Measurements from ENCODE around the gene SPOCD1. TPM values are rescaled to one million over a fixed set of nuclear protein-coding genes. Genes with fewer than 3 reads are reported as not detected.

Gene SPOCD1
- total RNA-seq, 4 donors from 2014 or later: 0.48 to 0.80 TPM; not detected in 2

- H3K27me3 ChIP-seq: no peaks in the 10 kb centered on the region
- no peak for DNase-seq
- 95 to 100% methylated on average over 1 to 2 of the region's 2 CpGs for WGBS, 2 donors (ENCODE audit: low coverage in 1 of 2)
- peaks cover 0 to 12% (median 5%) of the 10 kb centered on the region in 4 donors for H3K4me1 ChIP-seq
- H3K4me3 ChIP-seq: no peak overlapping the region
- intact Hi-C loops (cut with DNase I; ENCODE audit: low total_unique reads): no loop called here
- TF ChIP-seq CTCF (IDR thresholded peaks at IDR 0.05) (no peak), POLR2A (IDR thresholded peaks at IDR 0.05) (no peak)
- H3K27ac ChIP-seq: no peak overlapping the region
- no peaks in the 10 kb centered on the region for H3K36me3 ChIP-seq
- H3K9me3 ChIP-seq: no peaks in the 10 kb centered on the region
- in situ Hi-C loops (cut with MboI; ENCODE audit: low pct_ligation_motif_present in 1 of 4, low pct_unique_long_range_greater_than_20kb in 1 of 4, low sequenced_read_pairs in 3 of 4): no loop called here
These were observed 43.9 kb upstream of the SPOCD1 start for GRCh38 chr1:31859719-31860118.

- H3K4me1 ChIP-seq: peaks cover 0 to 12% (median 5%) of the 10 kb centered on the region in 4 donors
- H3K4me3 ChIP-seq: no peak overlapping the region
- intact Hi-C loops (cut with DNase I; ENCODE audit: low total_unique reads) (no loop called here), in situ Hi-C loops (cut with MboI; ENCODE audit: low pct_ligation_motif_present in 1 of 4, low pct_unique_long_range_greater_than_20kb in 1 of 4, low sequenced_read_pairs in 3 of 4) (no loop called here)
- no peak for DNase-seq
- WGBS, 2 donors (ENCODE audit: low coverage in 1 of 2): 93 to 94% methylated on average over 3 of the region's 3 CpGs
- no peaks in the 10 kb centered on the region for H3K27me3 ChIP-seq
- H3K9me3 ChIP-seq: no peaks in the 10 kb centered on the region
- H3K27ac ChIP-seq: no peak overlapping the region
- TF ChIP-seq EP300 (IDR thresholded peaks at IDR 0.05; ENCODE audit: low read depth) (no peak), CTCF (IDR thresholded peaks at IDR 0.05) (no peak), POLR2AphosphoS5 (IDR thresholded peaks at IDR 0.05) (no peak)
- H3K36me3 ChIP-seq: no peaks in the 10 kb centered on the region
These were observed 43.2 kb upstream of the SPOCD1 start for GRCh38 chr1:31859044-31859443.

DNA sequence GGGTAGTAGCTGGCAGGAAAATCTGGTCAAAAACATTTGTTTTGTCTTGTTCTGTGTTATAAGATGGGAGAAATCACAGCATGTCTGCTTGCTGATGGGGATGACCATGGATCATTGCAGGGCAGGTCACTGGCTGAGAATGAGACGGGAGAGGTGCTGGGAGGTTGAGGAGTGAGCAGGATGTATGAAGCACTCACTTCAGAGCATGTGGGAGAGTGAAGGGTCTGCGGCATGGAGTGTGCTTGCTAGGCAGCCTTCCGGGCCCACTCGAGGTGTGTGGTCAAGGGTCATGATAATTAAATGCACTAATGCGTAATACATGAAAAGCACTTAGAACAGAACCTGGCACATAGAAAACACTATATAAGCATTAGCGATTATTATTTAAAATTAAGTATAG is 42.0 kb upstream of the SPOCD1 start:
- intact Hi-C loops (cut with DNase I; ENCODE audit: low total_unique reads) (no loop called here), in situ Hi-C loops (cut with MboI; ENCODE audit: low pct_ligation_motif_present in 1 of 4, low pct_unique_long_range_greater_than_20kb in 1 of 4, low sequenced_read_pairs in 3 of 4) (no loop called here)
- TF ChIP-seq POLR2A (IDR thresholded peaks at IDR 0.05) (no peak), POLR2AphosphoS5 (IDR thresholded peaks at IDR 0.05) (no peak), CTCF (IDR thresholded peaks at IDR 0.05) (no peak), EP300 (IDR thresholded peaks at IDR 0.05; ENCODE audit: low read depth) (no peak)

DNA sequence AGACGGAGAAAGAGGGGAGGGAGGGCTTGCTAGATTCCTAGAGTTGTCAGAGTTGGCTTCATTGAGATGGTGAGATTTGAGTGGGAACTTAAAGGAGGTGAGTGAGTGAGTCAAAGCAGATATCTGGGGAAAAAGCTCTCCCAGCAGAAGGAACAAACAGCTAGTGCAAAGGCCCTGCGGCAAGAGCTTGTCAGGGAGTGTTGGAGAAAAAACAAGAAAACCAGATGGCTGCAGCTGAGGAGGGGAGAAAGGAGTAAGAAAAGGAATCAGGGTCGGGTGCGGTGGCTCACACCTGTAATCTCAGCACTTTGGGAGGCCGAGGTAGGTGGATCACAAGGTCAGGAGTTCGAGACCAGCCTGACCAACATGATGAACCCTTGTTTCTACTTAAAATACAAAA is 40.3 kb upstream of the SPOCD1 start:
- 93 to 100% methylated on average over 2 to 6 of the region's 6 CpGs for WGBS, 2 donors (ENCODE audit: low coverage in 1 of 2)
- Histone ChIP-seq H3K36me3 (no peaks in the 10 kb centered on the region), H3K27ac (no peak overlapping the region), H3K27me3 (no peaks in the 10 kb centered on the region), H3K4me3 (no peak overlapping the region), H3K9me3 (no peaks in the 10 kb centered on the region), H3K4me1 (peaks cover 0 to 12% (median 5%) of the 10 kb centered on the region in 4 donors)
- no peak for DNase-seq
- intact Hi-C loops (cut with DNase I; ENCODE audit: low total_unique reads) (no loop called here), in situ Hi-C loops (cut with MboI; ENCODE audit: low pct_ligation_motif_present in 1 of 4, low pct_unique_long_range_greater_than_20kb in 1 of 4, low sequenced_read_pairs in 3 of 4) (no loop called here)
- TF ChIP-seq EP300 (IDR thresholded peaks at IDR 0.05; ENCODE audit: low read depth) (no peak), POLR2A (IDR thresholded peaks at IDR 0.05) (no peak), CTCF (IDR thresholded peaks at IDR 0.05) (no peak), POLR2AphosphoS5 (IDR thresholded peaks at IDR 0.05) (no peak)

More for the DNA sequence above, 42.0 kb upstream of the SPOCD1 start:
- no peak for DNase-seq
- WGBS, 2 donors (ENCODE audit: low coverage in 1 of 2): 89 to 90% methylated on average over 6 of the region's 6 CpGs
- Histone ChIP-seq H3K27me3 (no peaks in the 10 kb centered on the region), H3K4me3 (no peak overlapping the region), H3K27ac (no peak overlapping the region), H3K9me3 (no peaks in the 10 kb centered on the region), H3K36me3 (no peaks in the 10 kb centered on the region), H3K4me1 (peaks cover 0 to 12% (median 5%) of the 10 kb centered on the region in 4 donors)

Measured in transverse colon (tissue), 4 donors.